Fibroblast of villous mesenchyme (primary cell): ENCODE results near the gene THPO. TPM values are rescaled to one million over a fixed set of nuclear protein-coding genes. Genes with fewer than 3 reads are reported as not detected.

Source experiments
- DNase-seq: peaks from one replicate; pipeline ENCODE4 v3.0.0-alpha.2; 2010; ENCODE audit warnings: low read depth
- H3K4me3 ChIP-seq: 2 replicates; pipeline ENCODE4 v1.5.1; 2011; ENCODE audit warnings: low read depth, mild to moderate bottlenecking, low read length
- total RNA-seq: library from RNA; depleted of rRNA; stranded (reverse); fragments of >200 nt; gene quantifications from 2 replicates; pipeline ENCODE4 v1.2.3, GENCODE V29; 2012
- TF ChIP-seq, protein P1 (sequence below): IDR thresholded peaks from 2 replicates; pipeline ENCODE4 v1.5.1; 2012; ENCODE audit warnings: low read depth, mild to moderate bottlenecking, low read length; ENCODE audit not compliant: insufficient read depth

THPO gene
- total RNA-seq, 1 donor = 0.86 TPM

GRCh38 chr3:184373422-184373821 lies 4.6 kb downstream of the THPO start:
- TF ChIP-seq, protein P1, sequence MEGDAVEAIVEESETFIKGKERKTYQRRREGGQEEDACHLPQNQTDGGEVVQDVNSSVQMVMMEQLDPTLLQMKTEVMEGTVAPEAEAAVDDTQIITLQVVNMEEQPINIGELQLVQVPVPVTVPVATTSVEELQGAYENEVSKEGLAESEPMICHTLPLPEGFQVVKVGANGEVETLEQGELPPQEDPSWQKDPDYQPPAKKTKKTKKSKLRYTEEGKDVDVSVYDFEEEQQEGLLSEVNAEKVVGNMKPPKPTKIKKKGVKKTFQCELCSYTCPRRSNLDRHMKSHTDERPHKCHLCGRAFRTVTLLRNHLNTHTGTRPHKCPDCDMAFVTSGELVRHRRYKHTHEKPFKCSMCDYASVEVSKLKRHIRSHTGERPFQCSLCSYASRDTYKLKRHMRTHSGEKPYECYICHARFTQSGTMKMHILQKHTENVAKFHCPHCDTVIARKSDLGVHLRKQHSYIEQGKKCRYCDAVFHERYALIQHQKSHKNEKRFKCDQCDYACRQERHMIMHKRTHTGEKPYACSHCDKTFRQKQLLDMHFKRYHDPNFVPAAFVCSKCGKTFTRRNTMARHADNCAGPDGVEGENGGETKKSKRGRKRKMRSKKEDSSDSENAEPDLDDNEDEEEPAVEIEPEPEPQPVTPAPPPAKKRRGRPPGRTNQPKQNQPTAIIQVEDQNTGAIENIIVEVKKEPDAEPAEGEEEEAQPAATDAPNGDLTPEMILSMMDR = no peak
- no peak for DNase-seq
- H3K4me3 ChIP-seq = no peak overlapping the region

DNA sequence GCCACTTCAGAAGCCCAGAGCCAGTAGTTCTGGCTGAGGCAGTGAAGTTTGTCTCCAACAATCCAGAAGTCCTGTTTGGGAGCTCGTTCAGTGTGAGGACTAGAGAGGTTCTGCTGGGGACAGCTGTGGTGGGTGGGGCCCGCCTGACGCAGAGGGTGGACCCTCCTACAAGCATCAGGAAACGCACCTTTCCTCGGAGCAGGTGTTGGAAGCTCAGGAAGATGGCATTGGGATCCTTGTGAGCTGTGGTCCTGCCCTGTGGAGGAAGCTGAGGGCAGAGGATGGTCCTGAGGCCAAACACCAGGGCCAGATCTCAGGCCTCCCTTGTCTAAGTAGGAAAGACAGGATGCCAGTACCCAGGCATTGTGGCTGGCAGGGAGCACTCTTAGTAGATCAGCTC lies 5.1 kb downstream of the THPO start:
- TF ChIP-seq, protein P1 = no peak
- no peak for DNase-seq
- no peak overlapping the region for H3K4me3 ChIP-seq

- DNase-seq = no peak
- TF ChIP-seq, protein P1 = no peak
- H3K4me3 ChIP-seq = no peak overlapping the region
Measured at GRCh38 chr3:184372296-184372821, 5.6 kb downstream of the THPO start.

DNA sequence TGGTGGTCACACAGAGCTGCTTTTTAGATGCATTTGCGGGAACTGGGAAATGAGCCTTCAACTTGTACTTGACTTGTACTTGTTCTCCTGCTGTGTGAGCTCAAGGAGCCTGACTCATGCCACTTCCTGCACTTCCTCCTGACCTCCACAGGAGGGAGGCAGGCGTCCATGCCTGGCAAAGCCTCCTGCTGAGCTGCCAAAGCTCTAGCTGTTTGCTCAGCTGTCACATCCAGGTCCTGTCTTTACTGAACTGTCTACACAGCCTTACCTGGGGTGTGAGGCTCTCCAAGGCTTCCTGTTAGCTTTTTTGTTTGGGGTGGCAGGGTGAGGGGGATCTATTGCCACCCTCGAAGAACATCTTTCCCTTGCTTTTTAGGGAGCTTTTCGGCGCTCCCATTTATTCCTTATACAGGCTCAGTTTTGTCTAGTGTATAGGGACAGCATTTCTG lies 6.4 kb downstream of the THPO start:
- peak; percentile 82 for DNase-seq
- TF ChIP-seq, protein P1 = peak; percentile 99
- H3K4me3 ChIP-seq = no peak overlapping the region

DNA sequence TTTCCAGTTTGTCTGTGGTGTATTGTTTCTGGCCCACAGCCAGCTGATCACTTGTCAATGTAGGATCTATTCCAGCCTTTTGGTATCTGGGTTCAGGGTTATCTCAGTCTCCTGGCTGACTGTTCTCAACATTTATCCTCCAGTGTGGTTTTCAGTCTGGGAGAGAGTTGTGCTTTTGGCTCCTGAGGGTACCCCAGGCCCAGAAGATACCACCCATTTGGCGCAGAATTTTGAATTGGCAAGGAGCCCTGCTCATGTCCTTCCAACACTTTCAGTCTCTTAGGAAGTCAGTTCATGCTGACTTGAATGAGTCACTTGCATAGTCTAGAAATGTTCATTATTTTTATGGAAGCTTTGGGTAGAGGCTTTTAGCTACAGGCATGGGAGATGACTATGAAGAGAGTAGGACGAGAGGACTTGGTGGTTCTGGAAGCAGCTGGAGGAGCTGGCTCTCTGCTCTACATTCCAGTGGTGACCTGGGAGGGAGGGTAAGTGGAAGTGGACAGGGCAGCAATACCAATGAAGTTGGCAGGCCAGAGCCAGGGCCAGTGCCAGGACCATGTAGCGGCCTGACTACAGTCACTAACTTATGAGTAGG lies 9.3 kb downstream of the THPO start:
- TF ChIP-seq, protein P1 = no peak
- DNase-seq = no peak
- no peak overlapping the region for H3K4me3 ChIP-seq

- TF ChIP-seq, protein P1 = no peak
- no peak for DNase-seq
Measured at GRCh38 chr3:184368116-184368515, 9.9 kb downstream of the THPO start.

More at GRCh38 chr3:184368116-184368515, 9.9 kb downstream of the THPO start:
- no peak overlapping the region for H3K4me3 ChIP-seq
